ENCODE results near the gene MS4A1. TPM values are rescaled to one million over a fixed set of nuclear protein-coding genes. Genes with fewer than 3 reads are reported as not detected.

Gene MS4A1
- total RNA-seq, 1 experiment from 2014 or later: 0.25 TPM

GRCh38 chr11:60512651-60513225, 57.1 kb downstream of the MS4A1 start:
- ATAC-seq (no peak), DNase-seq (ENCODE audit: low read depth, low spot score) (no peak)
- intact Hi-C loops (cut with micrococcal nuclease): no loop called here
- Histone ChIP-seq H3K9ac (ENCODE audit: low read length) (no peak overlapping the region), H3K4me3 (replicated peaks in 1 of 2; ENCODE audit: low read depth in 1 of 2, low read length in 2 of 2) (no peak overlapping the region), H3K9me3 (ENCODE audit: control insufficient read depth in 1 of 2, insufficient read depth in 1 of 2, low read depth in 1 of 2, low read length in 2 of 2) (no peaks in the 10 kb centered on the region), H3K4me2 (ENCODE audit: low read length) (no peak overlapping the region), H3K27me3 (ENCODE audit: insufficient read depth, low read length) (no peaks in the 10 kb centered on the region), H3K79me2 (ENCODE audit: insufficient read depth, low read length) (no peaks in the 10 kb centered on the region), H2AFZ (ENCODE audit: low read depth, low read length, poor library complexity, severe bottlenecking) (no peak overlapping the region), H4K20me1 (ENCODE audit: insufficient read depth) (no peaks in the 10 kb centered on the region), H3K36me3 (ENCODE audit: control insufficient read depth in 1 of 2, insufficient read depth in 2 of 2, low read length in 2 of 2) (no peaks in the 10 kb centered on the region), H3K9me2 (ENCODE audit: insufficient read depth) (no peaks in the 10 kb centered on the region), H3K27ac (ENCODE audit: low read depth, low read length) (no peak overlapping the region), H3K4me1 (ENCODE audit: control insufficient read depth in 1 of 2, insufficient read depth in 2 of 2, low read length in 2 of 2) (no peaks in the 10 kb centered on the region)
- POLR2A ChIA-PET: no interaction called here
- CTCF ChIA-PET: interaction anchor here (1.3 kb wide), 1 partner anchor 150 kb away, joined by 3 read pairs; no protein-coding TSS in a partner anchor
- RAD21 ChIA-PET (ENCODE audit: low non-redundant PET in 1 of 2, low total read pairs in 2 of 2, uncharacterized antibody in 2 of 2, unreplicated experiment in 2 of 2): no interaction called here
- no peak for TF ChIP-seq ELF1 (IDR thresholded peaks at IDR 0.05; ENCODE audit: borderline replicate concordance, low read depth)
- no peak for TF ChIP-seq SP1 (IDR thresholded peaks at IDR 0.05; ENCODE audit: low read depth)
- no peak for TF ChIP-seq JUND (IDR thresholded peaks at IDR 0.05)
- no peak for TF ChIP-seq SIN3A (IDR thresholded peaks at IDR 0.05; ENCODE audit: low read depth)
- TF ChIP-seq POLR2A (IDR thresholded peaks at IDR 0.05; ENCODE audit: borderline replicate concordance, extremely low read depth, insufficient read depth, insufficient read length): no peak
- no peak for TF ChIP-seq ZFX (IDR thresholded peaks at IDR 0.05)
- TF ChIP-seq RAD21 (IDR thresholded peaks at IDR 0.05; ENCODE audit: low read depth): no peak
- TF ChIP-seq POLR2AphosphoS5 (IDR thresholded peaks at IDR 0.05; ENCODE audit: low read depth, low read length): no peak
- no peak for TF ChIP-seq TCF7L2 (IDR thresholded peaks at IDR 0.05; ENCODE audit: borderline replicate concordance, extremely low read depth, insufficient read depth, insufficient read length)
- no peak for TF ChIP-seq ZBTB33 (IDR thresholded peaks at IDR 0.05; ENCODE audit: extremely low read depth, insufficient replicate concordance, low read length)
- no peak for TF ChIP-seq EZH2 (IDR thresholded peaks at IDR 0.05)
- TF ChIP-seq EZH2phosphoT487 (IDR thresholded peaks at IDR 0.05; ENCODE audit: borderline replicate concordance): no peak
- no peak for TF ChIP-seq CTCF (IDR thresholded peaks at IDR 0.05 in 2 of 3, conservative IDR thresholded peaks at IDR 0.05 in 1 of 3; ENCODE audit: borderline replicate concordance in 1 of 3, insufficient read depth in 1 of 3, low read depth in 2 of 3, low read length in 2 of 3)
- TF ChIP-seq EGR1 (IDR thresholded peaks at IDR 0.05; ENCODE audit: low read depth): no peak
- TF ChIP-seq, protein P1, sequence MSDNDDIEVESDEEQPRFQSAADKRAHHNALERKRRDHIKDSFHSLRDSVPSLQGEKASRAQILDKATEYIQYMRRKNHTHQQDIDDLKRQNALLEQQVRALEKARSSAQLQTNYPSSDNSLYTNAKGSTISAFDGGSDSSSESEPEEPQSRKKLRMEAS (IDR thresholded peaks at IDR 0.05): no peak
- TF ChIP-seq CEBPB (IDR thresholded peaks at IDR 0.05; ENCODE audit: low read depth): no peak
- TF ChIP-seq, protein P2, sequence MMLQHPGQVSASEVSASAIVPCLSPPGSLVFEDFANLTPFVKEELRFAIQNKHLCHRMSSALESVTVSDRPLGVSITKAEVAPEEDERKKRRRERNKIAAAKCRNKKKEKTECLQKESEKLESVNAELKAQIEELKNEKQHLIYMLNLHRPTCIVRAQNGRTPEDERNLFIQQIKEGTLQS (IDR thresholded peaks at IDR 0.05): no peak
- TF ChIP-seq, protein P3, sequence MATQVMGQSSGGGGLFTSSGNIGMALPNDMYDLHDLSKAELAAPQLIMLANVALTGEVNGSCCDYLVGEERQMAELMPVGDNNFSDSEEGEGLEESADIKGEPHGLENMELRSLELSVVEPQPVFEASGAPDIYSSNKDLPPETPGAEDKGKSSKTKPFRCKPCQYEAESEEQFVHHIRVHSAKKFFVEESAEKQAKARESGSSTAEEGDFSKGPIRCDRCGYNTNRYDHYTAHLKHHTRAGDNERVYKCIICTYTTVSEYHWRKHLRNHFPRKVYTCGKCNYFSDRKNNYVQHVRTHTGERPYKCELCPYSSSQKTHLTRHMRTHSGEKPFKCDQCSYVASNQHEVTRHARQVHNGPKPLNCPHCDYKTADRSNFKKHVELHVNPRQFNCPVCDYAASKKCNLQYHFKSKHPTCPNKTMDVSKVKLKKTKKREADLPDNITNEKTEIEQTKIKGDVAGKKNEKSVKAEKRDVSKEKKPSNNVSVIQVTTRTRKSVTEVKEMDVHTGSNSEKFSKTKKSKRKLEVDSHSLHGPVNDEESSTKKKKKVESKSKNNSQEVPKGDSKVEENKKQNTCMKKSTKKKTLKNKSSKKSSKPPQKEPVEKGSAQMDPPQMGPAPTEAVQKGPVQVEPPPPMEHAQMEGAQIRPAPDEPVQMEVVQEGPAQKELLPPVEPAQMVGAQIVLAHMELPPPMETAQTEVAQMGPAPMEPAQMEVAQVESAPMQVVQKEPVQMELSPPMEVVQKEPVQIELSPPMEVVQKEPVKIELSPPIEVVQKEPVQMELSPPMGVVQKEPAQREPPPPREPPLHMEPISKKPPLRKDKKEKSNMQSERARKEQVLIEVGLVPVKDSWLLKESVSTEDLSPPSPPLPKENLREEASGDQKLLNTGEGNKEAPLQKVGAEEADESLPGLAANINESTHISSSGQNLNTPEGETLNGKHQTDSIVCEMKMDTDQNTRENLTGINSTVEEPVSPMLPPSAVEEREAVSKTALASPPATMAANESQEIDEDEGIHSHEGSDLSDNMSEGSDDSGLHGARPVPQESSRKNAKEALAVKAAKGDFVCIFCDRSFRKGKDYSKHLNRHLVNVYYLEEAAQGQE (IDR thresholded peaks at IDR 0.05; ENCODE audit: low read depth): no peak
- no TSS peak for BruUV-seq (replicated peaks)

Measured in HCT116 (cell line).